A549 treated with GW870086 at 1 μM for 4 hours (cell line): ENCODE measurements around the gene PGLYRP3. TPM values are rescaled to one million over a fixed set of nuclear protein-coding genes. Genes with fewer than 3 reads are reported as not detected.

Source experiments
- total RNA-seq: library from RNA; stranded (reverse); fragments of 200-300 nt; extraction: Qiagen RNA extraction; gene quantifications from 5 replicates; pipeline ENCODE4 v1.2.3, GENCODE V29; 2022; ENCODE audit warnings: low read depth

The PGLYRP3 gene
- not detected in 5 replicates for total RNA-seq

GRCh38 chr1:153312570-153313186, at the start of gene PGLYRP3:
PGLYRP3 (minus strand) TSS chr1:153312952; CDS start chr1:153310665, 2,287 bp downstream.

GRCh38 chr1:153357853-153358690, 45.3 kb upstream of the PGLYRP3 start, which contains the start of gene S100A9:
S100A9 (plus strand) TSS chr1:153357854; CDS start chr1:153358284, 430 bp downstream.

GRCh38 chr1:153348511-153349362, 36.0 kb upstream of the PGLYRP3 start, which contains the start of gene PGLYRP4:
PGLYRP4 (minus strand) TSS chr1:153348841; CDS start chr1:153347932, 909 bp downstream.

GRCh38 chr1:153259387-153259786, 53.4 kb downstream of the PGLYRP3 start, which contains the start of gene LORICRIN:
LORICRIN (plus strand) TSS chr1:153259687; CDS start chr1:153260950, 1,263 bp downstream.

Other genes with a start within 250 kb of the PGLYRP3 start
- not detected in 5 replicates for gene SPRR2B, start 241.3 kb downstream of the PGLYRP3 start, total RNA-seq
- not detected in 5 replicates for gene SPRR2E, start 218.4 kb downstream of the PGLYRP3 start, total RNA-seq
- gene SPRR2F, start 199.4 kb downstream of the PGLYRP3 start, total RNA-seq, result not detected in 5 replicates
- not detected in 5 replicates for gene SPRR2G, start 162.1 kb downstream of the PGLYRP3 start, total RNA-seq
- not detected in 5 replicates for gene LELP1, start 109.5 kb downstream of the PGLYRP3 start, total RNA-seq
- gene PRR9, start 95.4 kb downstream of the PGLYRP3 start, total RNA-seq, result not detected in 5 replicates
- not detected in 5 replicates for gene LORICRIN, start 53.3 kb downstream of the PGLYRP3 start, total RNA-seq
- gene PGLYRP4, start 35.9 kb upstream of the PGLYRP3 start, total RNA-seq, result not detected in 5 replicates
- gene S100A9, start 44.9 kb upstream of the PGLYRP3 start, total RNA-seq, result 0.31 to 1.4 TPM (median 1.2 TPM) in 5 replicates
- gene S100A12, start 62.7 kb upstream of the PGLYRP3 start, total RNA-seq, result not detected in 5 replicates
- gene S100A8, start 78.1 kb upstream of the PGLYRP3 start, total RNA-seq, result not detected in 5 replicates
- not detected in 5 replicates for gene S100A7A, start 103.6 kb upstream of the PGLYRP3 start, total RNA-seq
- gene S100A7, start 147.7 kb upstream of the PGLYRP3 start, total RNA-seq, result not detected in 5 replicates
- gene S100A6, start 223.0 kb upstream of the PGLYRP3 start, total RNA-seq, result 3,721 to 4,200 TPM (median 3,795 TPM) in 5 replicates
- gene S100A5, start 228.0 kb upstream of the PGLYRP3 start, total RNA-seq, result 0.87 to 1.4 TPM (median 1.1 TPM) in 5 replicates
- 1,668 to 2,055 TPM (median 1,841 TPM) in 5 replicates for gene S100A4, start 232.9 kb upstream of the PGLYRP3 start, total RNA-seq
- 104 to 121 TPM (median 120 TPM) in 5 replicates for gene S100A3, start 236.3 kb upstream of the PGLYRP3 start, total RNA-seq